ENCODE results near the gene C1orf87.

C1orf87 gene

DNA sequence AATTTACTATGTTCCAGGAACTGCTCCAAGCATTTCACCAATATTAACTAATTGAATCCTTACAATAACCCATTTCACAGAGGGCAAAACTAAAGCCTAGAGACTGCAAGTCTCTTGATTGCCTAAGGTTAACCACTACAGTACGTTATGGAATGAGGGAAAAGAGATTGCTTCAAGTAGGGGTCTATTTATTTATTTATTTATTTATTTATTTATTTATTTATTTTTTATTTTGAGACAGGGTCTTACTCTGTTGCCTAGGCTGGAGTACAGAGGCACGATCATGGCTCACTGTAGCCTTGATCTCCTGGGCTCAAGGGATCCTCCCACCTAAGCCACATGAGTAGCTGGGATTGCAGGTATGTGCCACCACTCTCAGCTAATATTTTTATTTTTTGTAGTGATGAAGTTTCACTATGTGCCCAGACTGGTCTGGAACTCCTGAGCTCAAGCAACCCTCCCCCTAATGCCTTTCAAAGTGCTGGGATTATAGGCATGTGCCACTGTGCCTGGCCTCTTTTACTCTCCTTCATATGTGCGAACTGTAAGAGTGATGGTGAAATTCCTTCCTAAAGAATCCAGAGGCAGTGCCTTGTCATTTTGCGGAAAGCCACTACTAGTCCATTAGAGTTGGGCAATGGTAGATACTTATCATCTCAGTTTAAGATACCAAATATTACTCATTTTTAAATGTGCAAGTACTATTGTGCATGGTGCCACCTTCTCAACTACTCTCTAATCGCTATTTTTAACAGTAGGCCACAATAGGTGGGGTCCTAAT is 81.3 kb downstream of the C1orf87 start (continued):
- TF ChIP-seq ZBTB11 (tag by site-specific recombination; conservative IDR thresholded peaks at IDR 0.05; ENCODE audit: low read depth), result peak; percentile 80
- TF ChIP-seq SETDB1 (IDR thresholded peaks at IDR 0.05; ENCODE audit: insufficient read length, low read length), result no peak
- TF ChIP-seq, protein P1, sequence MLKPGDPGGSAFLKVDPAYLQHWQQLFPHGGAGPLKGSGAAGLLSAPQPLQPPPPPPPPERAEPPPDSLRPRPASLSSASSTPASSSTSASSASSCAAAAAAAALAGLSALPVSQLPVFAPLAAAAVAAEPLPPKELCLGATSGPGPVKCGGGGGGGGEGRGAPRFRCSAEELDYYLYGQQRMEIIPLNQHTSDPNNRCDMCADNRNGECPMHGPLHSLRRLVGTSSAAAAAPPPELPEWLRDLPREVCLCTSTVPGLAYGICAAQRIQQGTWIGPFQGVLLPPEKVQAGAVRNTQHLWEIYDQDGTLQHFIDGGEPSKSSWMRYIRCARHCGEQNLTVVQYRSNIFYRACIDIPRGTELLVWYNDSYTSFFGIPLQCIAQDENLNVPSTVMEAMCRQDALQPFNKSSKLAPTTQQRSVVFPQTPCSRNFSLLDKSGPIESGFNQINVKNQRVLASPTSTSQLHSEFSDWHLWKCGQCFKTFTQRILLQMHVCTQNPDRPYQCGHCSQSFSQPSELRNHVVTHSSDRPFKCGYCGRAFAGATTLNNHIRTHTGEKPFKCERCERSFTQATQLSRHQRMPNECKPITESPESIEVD (tag by site-specific recombination; IDR thresholded peaks at IDR 0.05), result no peak
- no peak for TF ChIP-seq ZBTB26 (tag by site-specific recombination; optimal IDR thresholded peaks at IDR 0.05)
- TF ChIP-seq ATF2 (tag by site-specific recombination; IDR thresholded peaks at IDR 0.05; ENCODE audit: low read depth), result no peak
- TF ChIP-seq ZNF354C (tag by site-specific recombination; IDR thresholded peaks at IDR 0.05; ENCODE audit: borderline replicate concordance, low read depth), result no peak
- no peak for TF ChIP-seq ZBTB1 (tag by site-specific recombination; IDR thresholded peaks at IDR 0.05)
- TF ChIP-seq GLI2 (tag by site-specific recombination; IDR thresholded peaks at IDR 0.05; ENCODE audit: borderline replicate concordance, low read depth), result no peak; the same call in 1 of the 2 replicates
- TF ChIP-seq ZNF449 (tag by site-specific recombination; IDR thresholded peaks at IDR 0.05), result no peak
- TF ChIP-seq KLF16 (tag by site-specific recombination; IDR thresholded peaks at IDR 0.05), result no peak
- TF ChIP-seq ZFHX2 (tag by site-specific recombination; conservative IDR thresholded peaks at IDR 0.05), result no peak
- no peak for TF ChIP-seq ZNF202 (tag by site-specific recombination; IDR thresholded peaks at IDR 0.05; ENCODE audit: borderline replicate concordance)
- no peak for TF ChIP-seq HOXD13 (CRISPR knock-in tag; IDR thresholded peaks at IDR 0.05; ENCODE audit: borderline replicate concordance)
- no peak for TF ChIP-seq ZNF48 (tag by site-specific recombination; IDR thresholded peaks at IDR 0.05)
- no peak for TF ChIP-seq ZNF837 (tag by site-specific recombination; IDR thresholded peaks at IDR 0.05)
- TF ChIP-seq ZNF747 (tag by site-specific recombination; IDR thresholded peaks at IDR 0.05), result no peak
- TF ChIP-seq, protein P2, sequence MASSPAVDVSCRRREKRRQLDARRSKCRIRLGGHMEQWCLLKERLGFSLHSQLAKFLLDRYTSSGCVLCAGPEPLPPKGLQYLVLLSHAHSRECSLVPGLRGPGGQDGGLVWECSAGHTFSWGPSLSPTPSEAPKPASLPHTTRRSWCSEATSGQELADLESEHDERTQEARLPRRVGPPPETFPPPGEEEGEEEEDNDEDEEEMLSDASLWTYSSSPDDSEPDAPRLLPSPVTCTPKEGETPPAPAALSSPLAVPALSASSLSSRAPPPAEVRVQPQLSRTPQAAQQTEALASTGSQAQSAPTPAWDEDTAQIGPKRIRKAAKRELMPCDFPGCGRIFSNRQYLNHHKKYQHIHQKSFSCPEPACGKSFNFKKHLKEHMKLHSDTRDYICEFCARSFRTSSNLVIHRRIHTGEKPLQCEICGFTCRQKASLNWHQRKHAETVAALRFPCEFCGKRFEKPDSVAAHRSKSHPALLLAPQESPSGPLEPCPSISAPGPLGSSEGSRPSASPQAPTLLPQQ (tag by site-specific recombination; IDR thresholded peaks at IDR 0.05), result no peak
- no peak for TF ChIP-seq ZNF341 (tag by site-specific recombination; IDR thresholded peaks at IDR 0.05; ENCODE audit: low read depth)
- TF ChIP-seq ZNF76 (tag by site-specific recombination; IDR thresholded peaks at IDR 0.05; ENCODE audit: borderline replicate concordance, low read depth), result no peak
- no peak for TF ChIP-seq ZNF214 (tag by site-specific recombination; IDR thresholded peaks at IDR 0.05; ENCODE audit: borderline replicate concordance)
- TF ChIP-seq YY1 (tag by site-specific recombination; IDR thresholded peaks at IDR 0.05), result no peak
- TF ChIP-seq ZNF544 (tag by site-specific recombination; IDR thresholded peaks at IDR 0.05), result no peak
- no peak for TF ChIP-seq ZNF610 (tag by site-specific recombination; IDR thresholded peaks at IDR 0.05; ENCODE audit: borderline replicate concordance)
- TF ChIP-seq, protein P3, sequence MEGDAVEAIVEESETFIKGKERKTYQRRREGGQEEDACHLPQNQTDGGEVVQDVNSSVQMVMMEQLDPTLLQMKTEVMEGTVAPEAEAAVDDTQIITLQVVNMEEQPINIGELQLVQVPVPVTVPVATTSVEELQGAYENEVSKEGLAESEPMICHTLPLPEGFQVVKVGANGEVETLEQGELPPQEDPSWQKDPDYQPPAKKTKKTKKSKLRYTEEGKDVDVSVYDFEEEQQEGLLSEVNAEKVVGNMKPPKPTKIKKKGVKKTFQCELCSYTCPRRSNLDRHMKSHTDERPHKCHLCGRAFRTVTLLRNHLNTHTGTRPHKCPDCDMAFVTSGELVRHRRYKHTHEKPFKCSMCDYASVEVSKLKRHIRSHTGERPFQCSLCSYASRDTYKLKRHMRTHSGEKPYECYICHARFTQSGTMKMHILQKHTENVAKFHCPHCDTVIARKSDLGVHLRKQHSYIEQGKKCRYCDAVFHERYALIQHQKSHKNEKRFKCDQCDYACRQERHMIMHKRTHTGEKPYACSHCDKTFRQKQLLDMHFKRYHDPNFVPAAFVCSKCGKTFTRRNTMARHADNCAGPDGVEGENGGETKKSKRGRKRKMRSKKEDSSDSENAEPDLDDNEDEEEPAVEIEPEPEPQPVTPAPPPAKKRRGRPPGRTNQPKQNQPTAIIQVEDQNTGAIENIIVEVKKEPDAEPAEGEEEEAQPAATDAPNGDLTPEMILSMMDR (tag by site-specific recombination; IDR thresholded peaks at IDR 0.05), result no peak

All from HEK293 (cell line).